Measurements from ENCODE around the gene RFWD3. TPM values are rescaled to one million over a fixed set of nuclear protein-coding genes. Genes with fewer than 3 reads are reported as not detected.

Gene RFWD3
- total RNA-seq, 1 experiment from 2014 or later: 138 TPM

GRCh38 chr16:74577882-74578366 lies 88.8 kb downstream of the RFWD3 start:
- ChIA-PET POLR2A (ENCODE audit: low non-redundant PET) (no interaction called here), CTCF (no interaction called here)
- intact Hi-C loops (cut with micrococcal nuclease; ENCODE audit: unreplicated experiment): no loop called here
- peaks cover 4% of the 10 kb centered on the region for H3K36me3 ChIP-seq (ENCODE audit: insufficient read depth, low read length, poor library complexity, severe bottlenecking)
- no peak for TF ChIP-seq EZH2 (IDR thresholded peaks at IDR 0.05; ENCODE audit: borderline replicate concordance, low read depth, low read length, poor library complexity, severe bottlenecking)
- TF ChIP-seq CTCF (conservative IDR thresholded peaks at IDR 0.05; ENCODE audit: low read depth, low read length): no peak
- H3K27me3 ChIP-seq (replicated peaks; ENCODE audit: insufficient read depth, low read depth, low read length, poor library complexity): no peaks in the 10 kb centered on the region
- peak overlapping the region; percentile 71 for H3K27ac ChIP-seq (ENCODE audit: low read depth, low read length, poor library complexity, severe bottlenecking)
- H3K9me3 ChIP-seq (ENCODE audit: low read depth, low read length, poor library complexity, severe bottlenecking): no peaks in the 10 kb centered on the region
- peaks cover 84% of the 10 kb centered on the region for H3K4me1 ChIP-seq (ENCODE audit: insufficient read depth, low read length, poor library complexity, severe bottlenecking)
- no TSS peak for BruUV-seq (replicated peaks)
- DNase-seq (ENCODE audit: low spot score): peak; percentile 84
- no peak overlapping the region for H3K4me3 ChIP-seq (ENCODE audit: low read depth, low read length, poor library complexity, severe bottlenecking)

GRCh38 chr16:74575807-74576643 lies 90.7 kb downstream of the RFWD3 start:
- Histone ChIP-seq H3K4me1 (ENCODE audit: insufficient read depth, low read length, poor library complexity, severe bottlenecking) (peaks cover 92% of the 10 kb centered on the region), H3K27ac (ENCODE audit: low read depth, low read length, poor library complexity, severe bottlenecking) (peak overlapping the region; percentile 53), H3K9me3 (ENCODE audit: low read depth, low read length, poor library complexity, severe bottlenecking) (no peaks in the 10 kb centered on the region), H3K36me3 (ENCODE audit: insufficient read depth, low read length, poor library complexity, severe bottlenecking) (peaks cover under 1% of the 10 kb centered on the region), H3K4me3 (ENCODE audit: low read depth, low read length, poor library complexity, severe bottlenecking) (no peak overlapping the region), H3K27me3 (replicated peaks; ENCODE audit: insufficient read depth, low read depth, low read length, poor library complexity) (no peaks in the 10 kb centered on the region)
- no peak for DNase-seq (ENCODE audit: low spot score)
- TF ChIP-seq CTCF (conservative IDR thresholded peaks at IDR 0.05; ENCODE audit: low read depth, low read length) (no peak), EZH2 (IDR thresholded peaks at IDR 0.05; ENCODE audit: borderline replicate concordance, low read depth, low read length, poor library complexity, severe bottlenecking) (no peak)
- POLR2A ChIA-PET (ENCODE audit: low non-redundant PET): no interaction called here
- intact Hi-C loops (cut with micrococcal nuclease; ENCODE audit: unreplicated experiment): loop anchor here (1.0 kb wide), 1 partner anchor 27 kb away; no protein-coding TSS in a partner anchor
- TSS peak; percentile 2 for BruUV-seq (replicated peaks)
- CTCF ChIA-PET: no interaction called here

GRCh38 chr16:74575175-74575806 lies 91.4 kb downstream of the RFWD3 start:
- Histone ChIP-seq H3K4me1 (ENCODE audit: insufficient read depth, low read length, poor library complexity, severe bottlenecking) (peaks cover 92% of the 10 kb centered on the region), H3K9me3 (ENCODE audit: low read depth, low read length, poor library complexity, severe bottlenecking) (no peaks in the 10 kb centered on the region), H3K27ac (ENCODE audit: low read depth, low read length, poor library complexity, severe bottlenecking) (peak overlapping the region; percentile 53), H3K4me3 (ENCODE audit: low read depth, low read length, poor library complexity, severe bottlenecking) (no peak overlapping the region), H3K27me3 (replicated peaks; ENCODE audit: insufficient read depth, low read depth, low read length, poor library complexity) (no peaks in the 10 kb centered on the region), H3K36me3 (ENCODE audit: insufficient read depth, low read length, poor library complexity, severe bottlenecking) (no peaks in the 10 kb centered on the region)
- no peak for DNase-seq (ENCODE audit: low spot score)
- intact Hi-C loops (cut with micrococcal nuclease; ENCODE audit: unreplicated experiment): no loop called here
- TF ChIP-seq EZH2 (IDR thresholded peaks at IDR 0.05; ENCODE audit: borderline replicate concordance, low read depth, low read length, poor library complexity, severe bottlenecking) (no peak), CTCF (conservative IDR thresholded peaks at IDR 0.05; ENCODE audit: low read depth, low read length) (no peak)
- ChIA-PET CTCF (no interaction called here), POLR2A (ENCODE audit: low non-redundant PET) (no interaction called here)
- BruUV-seq (replicated peaks): no TSS peak

Data from A673 (cell line).